Mesenchymal stem cell (in vitro differentiated cells and primary cell): Measurements from ENCODE around the gene TCF4.
A peak's percentile ranks its signal among the peaks of the same experiment; 100 is the strongest.

Experiments
- DNase-seq: peaks from one replicate; pipeline ENCODE4 v3.0.0-alpha.2; 2013
- H2AFZ ChIP-seq: one replicate; pipeline ENCODE4 v1.6.1; 2013; ENCODE audit warnings: low read depth, mild to moderate bottlenecking, control low read depth, inconsistent platforms, low read length, moderate library complexity
- H2AK5ac ChIP-seq: 2 replicates; pipeline ENCODE4 v1.6.1; 2013; ENCODE audit warnings: low read length, moderate library complexity, mild to moderate bottlenecking, inconsistent platforms; ENCODE audit not compliant: severe bottlenecking
- H2BK120ac ChIP-seq: one replicate; pipeline ENCODE4 v1.6.1; 2013; ENCODE audit warnings: low read depth, mild to moderate bottlenecking, inconsistent platforms, low read length, moderate library complexity
- H2BK12ac ChIP-seq, 2 experiments: one replicate each; pipeline ENCODE4 v1.6.1; 2013; ENCODE audit warnings: inconsistent platforms in 2 of 2, low read length in 2 of 2, mild to moderate bottlenecking in 2 of 2, moderate library complexity in 2 of 2, control low read depth in 1 of 2
- H2BK15ac ChIP-seq: one replicate; pipeline ENCODE4 v1.6.1; 2013; ENCODE audit warnings: mild to moderate bottlenecking, low read depth, inconsistent platforms; ENCODE audit not compliant: poor library complexity, severe bottlenecking
- H2BK5ac ChIP-seq: 2 replicates; pipeline ENCODE4 v1.6.1; 2013; ENCODE audit warnings: low read depth, mild to moderate bottlenecking, low read length, control low read depth, inconsistent platforms; ENCODE audit not compliant: poor library complexity, severe bottlenecking
- H3K14ac ChIP-seq, 2 experiments: one replicate each; pipeline ENCODE4 v1.6.1; 2013; ENCODE audit warnings: inconsistent platforms in 2 of 2, low read length in 2 of 2, control low read depth in 1 of 2, mild to moderate bottlenecking in 1 of 2, moderate library complexity in 1 of 2
- H3K18ac ChIP-seq, 2 experiments: one replicate each; pipeline ENCODE4 v1.6.1; 2013; ENCODE audit warnings: inconsistent platforms in 2 of 2, low read length in 2 of 2, control low read depth in 1 of 2, low read depth in 1 of 2, mild to moderate bottlenecking in 1 of 2
- H3K23ac ChIP-seq, 2 experiments: one replicate each; pipeline ENCODE4 v1.6.1; 2013; ENCODE audit warnings: inconsistent platforms in 2 of 2, low read length in 2 of 2, mild to moderate bottlenecking in 2 of 2, moderate library complexity in 2 of 2, control low read depth in 1 of 2
- H3K27ac ChIP-seq: 2 replicates; pipeline ENCODE4 v1.5.1; 2013; ENCODE audit warnings: mild to moderate bottlenecking, moderate library complexity, low read length, control low read depth, inconsistent platforms; ENCODE audit not compliant: poor library complexity, severe bottlenecking
- H3K27me3 ChIP-seq, 2 experiments: 2 replicates each; pipeline versions ENCODE4 v1.6.1 to v1.7.0; 2013; ENCODE audit warnings: low read length in 2 of 2, mild to moderate bottlenecking in 2 of 2, moderate library complexity in 2 of 2, control low read depth in 1 of 2, inconsistent platforms in 1 of 2; ENCODE audit not compliant: control insufficient read depth in 1 of 2, insufficient read depth in 1 of 2
- H3K36me3 ChIP-seq, 2 experiments: 2 replicates each; pipeline versions ENCODE4 v1.6.1 to v1.7.0; 2013; ENCODE audit warnings: low read length in 2 of 2, control low read depth in 1 of 2, inconsistent platforms in 1 of 2, low read depth in 1 of 2, mild to moderate bottlenecking in 1 of 2; ENCODE audit not compliant: insufficient read depth in 2 of 2, control insufficient read depth in 1 of 2
- H3K4ac ChIP-seq, 2 experiments: one replicate each; pipeline ENCODE4 v1.6.1; 2013; ENCODE audit warnings: inconsistent platforms in 2 of 2, low read length in 2 of 2, mild to moderate bottlenecking in 2 of 2, moderate library complexity in 2 of 2, control low read depth in 1 of 2, low read depth in 1 of 2
- H3K4me1 ChIP-seq: 2 replicates; pipeline ENCODE4 v1.6.1; 2013; ENCODE audit warnings: low read depth, low read length, control low read depth; ENCODE audit not compliant: control insufficient read depth, insufficient read depth
- H3K4me2 ChIP-seq: 2 replicates; pipeline ENCODE4 v1.6.1; 2013; ENCODE audit warnings: low read length, mild to moderate bottlenecking, inconsistent platforms; ENCODE audit not compliant: poor library complexity, severe bottlenecking
- H3K4me3 ChIP-seq, 2 experiments: 2 replicates each; pipeline versions ENCODE4 v1.5.1 to v1.7.0; 2013; ENCODE audit warnings: low read length in 2 of 2, mild to moderate bottlenecking in 2 of 2, control low read depth in 1 of 2, low read depth in 1 of 2; ENCODE audit not compliant: insufficient read depth in 1 of 2
- H3K79me1 ChIP-seq: replicated peaks from 2 replicates; pipeline ENCODE4 v1.6.1; 2013; ENCODE audit warnings: mild to moderate bottlenecking, control low read depth, low read length, inconsistent platforms; ENCODE audit not compliant: poor library complexity, severe bottlenecking
- H3K9ac ChIP-seq: 2 replicates; pipeline ENCODE4 v1.7.0; 2013; ENCODE audit warnings: mild to moderate bottlenecking, low read length, moderate library complexity
- H3K9me3 ChIP-seq: 2 replicates; pipeline ENCODE4 v1.7.0; 2013; ENCODE audit warnings: mild to moderate bottlenecking, low read length; ENCODE audit not compliant: control insufficient read depth
- H4K8ac ChIP-seq: one replicate; pipeline ENCODE4 v1.6.1; 2013; ENCODE audit warnings: inconsistent platforms, mild to moderate bottlenecking, low read length, moderate library complexity
- H4K91ac ChIP-seq: one replicate; pipeline ENCODE4 v1.6.1; 2013; ENCODE audit warnings: mild to moderate bottlenecking, low read length, inconsistent platforms
- WGBS: methylation state at CpG from one replicate; pipeline ENCODE4 v1.1.7; 2013; ENCODE audit warnings: mixed read lengths; 5-methylcytosine and 5-hydroxymethylcytosine counted together

Gene TCF4

GRCh38 chr18:55607773-55608172, 19.8 kb upstream of the TCF4 start:
- Histone ChIP-seq H2BK12ac (no peak overlapping the region), H2BK15ac (no peak overlapping the region), H3K4me2 (no peak overlapping the region), H3K14ac (no peak overlapping the region), H2BK120ac (no peak overlapping the region), H3K9me3 (no peaks in the 10 kb centered on the region), H3K4me3 (no peak overlapping the region), H2AK5ac (no peak overlapping the region), H3K9ac (no peak overlapping the region), H4K91ac (no peak overlapping the region), H4K8ac (no peak overlapping the region), H3K4ac (no peak overlapping the region), H3K27ac (no peak overlapping the region), H3K4me1 (no peaks in the 10 kb centered on the region), H3K27me3 (no peaks in the 10 kb centered on the region), H3K23ac (no peak overlapping the region), H3K36me3 (no peaks in the 10 kb centered on the region), H3K79me1 (no peaks in the 10 kb centered on the region), H2BK5ac (no peak overlapping the region), H3K18ac (no peak overlapping the region), H2AFZ (no peak overlapping the region)
- no peak for DNase-seq
- WGBS, result 93% methylated on average over 2 of the region's 2 CpGs

- H3K9me3 ChIP-seq, result no peaks in the 10 kb centered on the region
- no peak overlapping the region for H4K91ac ChIP-seq
- H3K4me3 ChIP-seq, result no peak overlapping the region
- no peak overlapping the region for H2BK12ac ChIP-seq
- H2BK5ac ChIP-seq, result no peak overlapping the region
- no peaks in the 10 kb centered on the region for H3K36me3 ChIP-seq
- H2AFZ ChIP-seq, result no peak overlapping the region
- no peak overlapping the region for H2BK120ac ChIP-seq
- H3K9ac ChIP-seq, result no peak overlapping the region
- no peak overlapping the region for H2BK15ac ChIP-seq
- no peak overlapping the region for H3K4me2 ChIP-seq
- WGBS, result 59% methylated on average over 4 of the region's 7 CpGs
- no peak overlapping the region for H3K4ac ChIP-seq
- H3K18ac ChIP-seq, result no peak overlapping the region
- H3K4me1 ChIP-seq, result no peaks in the 10 kb centered on the region
- H3K23ac ChIP-seq, result no peak overlapping the region
- H4K8ac ChIP-seq, result no peak overlapping the region
- no peaks in the 10 kb centered on the region for H3K79me1 ChIP-seq
- no peak for DNase-seq
- H2AK5ac ChIP-seq, result no peak overlapping the region
- peak overlapping the region in 1 of 2 experiments; percentile 21 for H3K14ac ChIP-seq
- H3K27me3 ChIP-seq, result no peaks in the 10 kb centered on the region
- no peak overlapping the region for H3K27ac ChIP-seq
Observed at GRCh38 chr18:55605733-55606338, 17.8 kb upstream of the TCF4 start.

- H3K23ac ChIP-seq, result no peak overlapping the region
- H3K18ac ChIP-seq, result no peak overlapping the region
- no peaks in the 10 kb centered on the region for H3K4me1 ChIP-seq
- 79% methylated on average over 3 of the region's 5 CpGs for WGBS
- H3K27me3 ChIP-seq, result no peaks in the 10 kb centered on the region
- H2AK5ac ChIP-seq, result no peak overlapping the region
- H2AFZ ChIP-seq, result no peak overlapping the region
- H2BK5ac ChIP-seq, result no peak overlapping the region
- no peaks in the 10 kb centered on the region for H3K9me3 ChIP-seq
- H2BK120ac ChIP-seq, result no peak overlapping the region
- H3K4ac ChIP-seq, result no peak overlapping the region
- no peak overlapping the region for H4K8ac ChIP-seq
- no peak overlapping the region for H2BK15ac ChIP-seq
- H3K14ac ChIP-seq, result no peak overlapping the region
- H3K27ac ChIP-seq, result no peak overlapping the region
- no peak overlapping the region for H3K9ac ChIP-seq
- no peak overlapping the region for H4K91ac ChIP-seq
- no peak for DNase-seq
- H3K36me3 ChIP-seq, result no peaks in the 10 kb centered on the region
- no peak overlapping the region for H2BK12ac ChIP-seq
- no peak overlapping the region for H3K4me3 ChIP-seq
- no peak overlapping the region for H3K4me2 ChIP-seq
- H3K79me1 ChIP-seq, result no peaks in the 10 kb centered on the region
Observed at GRCh38 chr18:55603775-55604174, 15.8 kb upstream of the TCF4 start.

- no peak for DNase-seq
- Histone ChIP-seq H3K27me3 (no peaks in the 10 kb centered on the region), H3K9me3 (no peaks in the 10 kb centered on the region), H4K8ac (no peak overlapping the region), H3K23ac (no peak overlapping the region), H3K27ac (no peak overlapping the region), H2AFZ (no peak overlapping the region), H3K4me3 (no peak overlapping the region), H4K91ac (no peak overlapping the region), H3K9ac (no peak overlapping the region), H3K4me2 (no peak overlapping the region), H2BK15ac (no peak overlapping the region), H3K18ac (no peak overlapping the region), H2BK12ac (no peak overlapping the region), H3K36me3 (no peaks in the 10 kb centered on the region), H3K4me1 (peaks cover 2% of the 10 kb centered on the region), H2BK120ac (no peak overlapping the region), H3K4ac (no peak overlapping the region), H3K79me1 (no peaks in the 10 kb centered on the region), H2AK5ac (no peak overlapping the region), H3K14ac (no peak overlapping the region), H2BK5ac (no peak overlapping the region)
- WGBS, result 95% methylated on average over 2 of the region's 2 CpGs
Observed at GRCh38 chr18:55593888-55594287, 5.9 kb upstream of the TCF4 start.
